OCI-LY1 (cell line): ENCODE results near the gene NRK.

ENCODE experiments used
- H2AFZ ChIP-seq: fragments of 200-600 bp; sonication (generic), shearing (Covaris generic); 2 replicates; pipeline ENCODE4 v1.6.0; 2014; ENCODE audit warnings: antibody characterized with exemption, mild to moderate bottlenecking, low read length
- H3F3A ChIP-seq: fragments of 200-600 bp; sonication (generic), shearing (Covaris generic); 2 replicates; pipeline ENCODE4 v1.6.0; 2014; ENCODE audit warnings: mild to moderate bottlenecking, antibody characterized with exemption, low read length, moderate library complexity; ENCODE audit not compliant: insufficient read depth
- H3K27ac ChIP-seq: fragments of 200-600 bp; sonication (generic); 2 replicates; pipeline ENCODE4 v1.5.1; 2014; ENCODE audit warnings: low read length, mixed run types, mild to moderate bottlenecking, low read depth; ENCODE audit not compliant: poor library complexity, severe bottlenecking
- H3K27me3 ChIP-seq: fragments of 200-600 bp; sonication (generic); 2 replicates; pipeline ENCODE4 v1.6.0; 2014; ENCODE audit warnings: antibody characterized with exemption, mild to moderate bottlenecking, low read length, moderate library complexity; ENCODE audit not compliant: insufficient read depth
- H3K36me3 ChIP-seq: fragments of 200-600 bp; sonication (generic); 2 replicates; pipeline ENCODE4 v1.6.1; 2014; ENCODE audit warnings: mild to moderate bottlenecking, antibody characterized with exemption, low read length, moderate library complexity, mixed read lengths; ENCODE audit not compliant: insufficient read depth
- H3K4me1 ChIP-seq: fragments of 200-600 bp; sonication (generic); 2 replicates; pipeline ENCODE4 v1.5.1; 2014; ENCODE audit warnings: mild to moderate bottlenecking, low read length, moderate library complexity; ENCODE audit not compliant: insufficient read depth, severe bottlenecking
- H3K4me2 ChIP-seq: fragments of 200-600 bp; sonication (generic), shearing (Covaris generic); 2 replicates; pipeline ENCODE4 v1.6.1; 2014; ENCODE audit warnings: low read length
- H3K4me3 ChIP-seq: fragments of 200-600 bp; sonication (generic); 2 replicates; pipeline ENCODE4 v1.5.1; 2014; ENCODE audit warnings: low read length, low read depth, mild to moderate bottlenecking, mixed read lengths; ENCODE audit not compliant: poor library complexity, severe bottlenecking
- H3K79me2 ChIP-seq: fragments of 200-600 bp; shearing (Covaris generic); 2 replicates; pipeline ENCODE4 v1.6.1; 2016; ENCODE audit warnings: mixed run types, low read length, mixed read lengths; ENCODE audit not compliant: insufficient read depth
- H3K9ac ChIP-seq: fragments of 200-600 bp; sonication (generic), shearing (Covaris generic); 2 replicates; pipeline ENCODE4 v1.6.1; 2014; ENCODE audit warnings: mild to moderate bottlenecking, low read length, mixed read lengths
- H3K9me2 ChIP-seq: fragments of 200-600 bp; sonication (generic), shearing (Covaris generic); 2 replicates; pipeline ENCODE4 v1.6.1; 2014; ENCODE audit warnings: low read depth, mild to moderate bottlenecking, low read length, mixed read lengths
- H3K9me3 ChIP-seq: fragments of 200-600 bp; shearing (Covaris generic); 2 replicates; pipeline ENCODE4 v1.6.1; 2014; ENCODE audit warnings: low read length, mixed read lengths
- H4K20me1 ChIP-seq: fragments of 200-600 bp; sonication (generic), shearing (Covaris generic); 2 replicates; pipeline ENCODE4 v1.6.0; 2016; ENCODE audit warnings: mild to moderate bottlenecking, low read length; ENCODE audit not compliant: insufficient read depth
- CTCF ChIP-seq: fragments of 200-600 bp; sonication (generic), shearing (Covaris generic); IDR thresholded peaks from 2 replicates; pipeline ENCODE4 v1.5.1; 2017; ENCODE audit warnings: mild to moderate bottlenecking, antibody characterized with exemption, low read length, moderate library complexity, mixed read lengths
- EZH2 ChIP-seq: fragments of 200-600 bp; sonication (generic), shearing (Covaris generic); IDR thresholded peaks from 2 replicates; pipeline ENCODE4 v1.8.0; 2017; ENCODE audit warnings: borderline replicate concordance, mixed run types, mild to moderate bottlenecking, antibody characterized with exemption, low read length, moderate library complexity, mixed read lengths

The NRK gene

GRCh38 chrX:105865709-105866108, 43.4 kb downstream of the NRK start:
- no peak overlapping the region for H3K9ac ChIP-seq
- no peaks in the 10 kb centered on the region for H3F3A ChIP-seq
- TF ChIP-seq EZH2: no peak
- no peaks in the 10 kb centered on the region for H3K27me3 ChIP-seq
- no peak overlapping the region for H2AFZ ChIP-seq
- H3K9me2 ChIP-seq: no peaks in the 10 kb centered on the region
- H3K9me3 ChIP-seq: no peaks in the 10 kb centered on the region
- H4K20me1 ChIP-seq: no peaks in the 10 kb centered on the region
- no peaks in the 10 kb centered on the region for H3K4me1 ChIP-seq
- no peak overlapping the region for H3K4me3 ChIP-seq
- H3K79me2 ChIP-seq: no peaks in the 10 kb centered on the region
- no peaks in the 10 kb centered on the region for H3K36me3 ChIP-seq
- H3K4me2 ChIP-seq: no peak overlapping the region
- H3K27ac ChIP-seq: no peak overlapping the region

- H3K4me3 ChIP-seq: no peak overlapping the region
- no peak overlapping the region for H2AFZ ChIP-seq
- H3K4me2 ChIP-seq: no peak overlapping the region
- H3K9me3 ChIP-seq: no peaks in the 10 kb centered on the region
- TF ChIP-seq EZH2 (no peak), CTCF (no peak)
- no peaks in the 10 kb centered on the region for H3K9me2 ChIP-seq
- no peaks in the 10 kb centered on the region for H3F3A ChIP-seq
- H3K27me3 ChIP-seq: no peaks in the 10 kb centered on the region
- no peaks in the 10 kb centered on the region for H4K20me1 ChIP-seq
- H3K27ac ChIP-seq: no peak overlapping the region
- H3K36me3 ChIP-seq: no peaks in the 10 kb centered on the region
- H3K79me2 ChIP-seq: no peaks in the 10 kb centered on the region
- H3K9ac ChIP-seq: no peak overlapping the region
- H3K4me1 ChIP-seq: no peaks in the 10 kb centered on the region
These were observed 47.4 kb downstream of the NRK start for GRCh38 chrX:105869701-105870100.

- Histone ChIP-seq H3K36me3 (no peaks in the 10 kb centered on the region), H2AFZ (no peak overlapping the region), H3K27ac (no peak overlapping the region), H3K79me2 (no peaks in the 10 kb centered on the region), H3K27me3 (no peaks in the 10 kb centered on the region), H3K4me2 (no peak overlapping the region), H3K9me3 (no peaks in the 10 kb centered on the region), H3K4me1 (no peaks in the 10 kb centered on the region), H3K9ac (no peak overlapping the region), H3K9me2 (no peaks in the 10 kb centered on the region), H4K20me1 (no peaks in the 10 kb centered on the region), H3K4me3 (no peak overlapping the region), H3F3A (no peaks in the 10 kb centered on the region)
- TF ChIP-seq CTCF (no peak), EZH2 (no peak)
These were observed 48.1 kb downstream of the NRK start for GRCh38 chrX:105870445-105870844.

GRCh38 chrX:105872941-105873340, 50.6 kb downstream of the NRK start:
- no peak overlapping the region for H3K9ac ChIP-seq
- no peaks in the 10 kb centered on the region for H3K36me3 ChIP-seq
- H2AFZ ChIP-seq: no peak overlapping the region
- no peaks in the 10 kb centered on the region for H3K9me2 ChIP-seq
- no peaks in the 10 kb centered on the region for H3K27me3 ChIP-seq
- H4K20me1 ChIP-seq: no peaks in the 10 kb centered on the region
- no peak overlapping the region for H3K27ac ChIP-seq
- no peaks in the 10 kb centered on the region for H3K79me2 ChIP-seq
- H3K4me1 ChIP-seq: no peaks in the 10 kb centered on the region
- no peaks in the 10 kb centered on the region for H3K9me3 ChIP-seq
- H3K4me2 ChIP-seq: no peak overlapping the region
- no peak overlapping the region for H3K4me3 ChIP-seq
- no peaks in the 10 kb centered on the region for H3F3A ChIP-seq
- TF ChIP-seq CTCF: no peak
- no peak for TF ChIP-seq EZH2
